ENCODE data around the gene DHRS11. TPM values are rescaled to one million over a fixed set of nuclear protein-coding genes. Genes with fewer than 3 reads are reported as not detected.
"Not testable (repeated sequence)": the region's sequence is repeated elsewhere in the genome, so short reads cannot be mapped to it uniquely, and the experiment has no call there.

DHRS11 gene
- total and polyA plus RNA-seq, 2 of the 8 experiments (the other 6 are each of a cell fraction or from before 2014, with no cell fraction given) = 29.5 to 63.3 TPM

GRCh38 chr17:36602924-36603384 lies 11.3 kb downstream of the DHRS11 start (continued):
- no peak for TF ChIP-seq NRF1 (IDR thresholded peaks at IDR 0.05; ENCODE audit: low read depth, low read length)
- TF ChIP-seq CEBPB (IDR thresholded peaks at IDR 0.05; ENCODE audit: low read depth, low read length) = no peak

GRCh38 chr17:36605028-36605427 lies 13.3 kb downstream of the DHRS11 start:
- CTCF ChIA-PET (ENCODE audit: partially characterized antibody) = interaction anchor here (2.9 to 5.6 kb wide), 2 partner anchors 10 to 20 kb away, joined by 35 to 84 read pairs; no protein-coding TSS in a partner anchor
- H3K79me2 ChIP-seq (ENCODE audit: control insufficient read depth in 1 of 2, insufficient read depth in 2 of 2, low read length in 2 of 2) = peaks cover 2 to 28% of the 10 kb centered on the region in 2 experiments; a peak in 2 of 4 replicates

More at GRCh38 chr17:36605028-36605427, 13.3 kb downstream of the DHRS11 start:
- not testable (repeated sequence) for H4K8ac ChIP-seq (ENCODE audit: extremely low read depth, insufficient read depth, low read length); H2BK5ac ChIP-seq (ENCODE audit: low read depth, low read length); H3K27me3 ChIP-seq (replicated peaks in 1 of 4; ENCODE audit: control insufficient read depth in 3 of 4, extremely low read depth in 1 of 4, insufficient read depth in 3 of 4, low read length in 3 of 4); H2BK120ac ChIP-seq (replicated peaks; ENCODE audit: low read depth, low read length); H2BK15ac ChIP-seq (ENCODE audit: low read length); H2AK5ac ChIP-seq (ENCODE audit: low read depth, low read length); H3K27ac ChIP-seq (ENCODE audit: low read depth, low read length); H3K36me3 ChIP-seq (ENCODE audit: control insufficient read depth in 2 of 4, insufficient read depth in 4 of 4, low read length in 3 of 4); H3K4me2 ChIP-seq (ENCODE audit: insufficient read depth in 1 of 2, low read depth in 2 of 2, low read length in 2 of 2); H3K9me3 ChIP-seq (ENCODE audit: insufficient read depth in 2 of 2, low read depth in 1 of 2, low read length in 1 of 2); H4K91ac ChIP-seq (replicated peaks; ENCODE audit: insufficient read length, low read length); H2AFZ ChIP-seq (ENCODE audit: low read length); H3K23ac ChIP-seq (ENCODE audit: insufficient read length); H3K18ac ChIP-seq (ENCODE audit: extremely low read depth, low read length); H3K4me3 ChIP-seq (ENCODE audit: extremely low read depth in 1 of 4, insufficient read depth in 2 of 4, low read depth in 3 of 4, low read length in 4 of 4); H3K14ac ChIP-seq (ENCODE audit: insufficient read length); H3K4ac ChIP-seq (replicated peaks; ENCODE audit: insufficient read length, low read depth, low read length); H2BK12ac ChIP-seq (ENCODE audit: low read depth, low read length); FAIRE-seq; H3K56ac ChIP-seq (replicated peaks; ENCODE audit: insufficient read length, low read depth, low read length); H3K9ac ChIP-seq (replicated peaks in 1 of 4; ENCODE audit: extremely low read depth in 1 of 4, low read depth in 3 of 4, low read length in 3 of 4); H4K5ac ChIP-seq (ENCODE audit: insufficient read length, low read depth, low read length); H2BK20ac ChIP-seq (ENCODE audit: low read length); DNase-seq (ENCODE audit: low read depth in 1 of 2, low spot score in 2 of 2); H4K20me1 ChIP-seq (replicated peaks in 1 of 2; ENCODE audit: control insufficient read depth in 1 of 2, insufficient read depth in 2 of 2, low read length in 2 of 2); H3K79me1 ChIP-seq (ENCODE audit: low read depth, low read length)
- peaks cover 10% of the 10 kb centered on the region for H3K23me2 ChIP-seq (ENCODE audit: low read depth, low read length)
- H3K4me1 ChIP-seq (replicated peaks in 1 of 4; ENCODE audit: control insufficient read depth in 3 of 4, insufficient read depth in 4 of 4, low read length in 3 of 4) = peaks cover 3 to 15% (median 9%) of the 10 kb centered on the region in 4 experiments
- 100% methylated on average over 2 of the region's 5 CpGs; no CpG with 5 or more reads in 1 of the 2 experiments for WGBS, 2 experiments (ENCODE audit: extremely low coverage in 1 of 2, insufficient coverage in 1 of 2, insufficient read length in 1 of 2, insufficient replicate concordance in 2 of 2, low coverage in 1 of 2, low lambda C conversion rate in 2 of 2, missing lambda C conversion rate in 1 of 2)
- POLR2A ChIA-PET (ENCODE audit: partially characterized antibody) = interaction anchor here (1.7 kb wide), 1 partner anchor 143 kb away, joined by 4 read pairs; no protein-coding TSS in a partner anchor
